ENCODE measurements around the gene SH3RF2. TPM values are rescaled to one million over a fixed set of nuclear protein-coding genes. Genes with fewer than 3 reads are reported as not detected.

Gene SH3RF2
- total and polyA plus RNA-seq, 4 donors, result 1.0 to 10.5 (median 4.9) TPM

GRCh38 chr5:145989428-145989827 is 53.0 kb downstream of the SH3RF2 start:
- Histone ChIP-seq H3K36me3 (ENCODE audit: control insufficient read depth in 4 of 4, insufficient read depth in 3 of 4, low read depth in 1 of 4, low read length in 3 of 4) (no peaks in the 10 kb centered on the region), H3K4me3 (ENCODE audit: low read depth in 1 of 3, low read length in 3 of 3) (no peak overlapping the region), H3K27ac (ENCODE audit: low read depth in 1 of 2, low read length in 2 of 2) (no peak overlapping the region), H3K9me3 (ENCODE audit: control insufficient read depth in 4 of 4, low read length in 3 of 4) (no peaks in the 10 kb centered on the region), H3K27me3 (ENCODE audit: control insufficient read depth in 4 of 4, insufficient read depth in 4 of 4, low read length in 3 of 4) (no peaks in the 10 kb centered on the region), H3K4me1 (ENCODE audit: control insufficient read depth in 4 of 4, insufficient read depth in 4 of 4, low read length in 3 of 4) (peaks cover 0 to 8% (median 0%) of the 10 kb centered on the region in 4 donors), H3K9ac (ENCODE audit: low read depth in 1 of 2, low read length in 2 of 2) (no peak overlapping the region)
- WGBS, result 97% methylated on average over 2 of the region's 2 CpGs
- no peak for DNase-seq (ENCODE audit: low spot score)
- no peak for TF ChIP-seq JUND (IDR thresholded peaks at IDR 0.05)
- TF ChIP-seq NR2F2 (IDR thresholded peaks at IDR 0.05), result no peak
- no peak for TF ChIP-seq EGR1 (IDR thresholded peaks at IDR 0.05; ENCODE audit: low read depth in 2 of 2)
- no peak for TF ChIP-seq SP1 (IDR thresholded peaks at IDR 0.05)
- TF ChIP-seq TAF1 (conservative IDR thresholded peaks at IDR 0.05), result no peak
- no peak for TF ChIP-seq FOXA2 (IDR thresholded peaks at IDR 0.05)
- TF ChIP-seq GABPA (IDR thresholded peaks at IDR 0.05 in 1 of 2, conservative IDR thresholded peaks at IDR 0.05 in 1 of 2), result no peak
- TF ChIP-seq YY1 (IDR thresholded peaks at IDR 0.05), result no peak
- TF ChIP-seq MAX (IDR thresholded peaks at IDR 0.05), result no peak
- TF ChIP-seq RAD21 (IDR thresholded peaks at IDR 0.05), result no peak
- no peak for TF ChIP-seq CTCF (IDR thresholded peaks at IDR 0.05; ENCODE audit: low read depth, low read length, missing input control)
- no peak for TF ChIP-seq ZBTB33 (IDR thresholded peaks at IDR 0.05)
- TF ChIP-seq RXRA (IDR thresholded peaks at IDR 0.05), result no peak
- TF ChIP-seq FOXA1 (IDR thresholded peaks at IDR 0.05), result no peak
- TF ChIP-seq HNF4A (conservative IDR thresholded peaks at IDR 0.05), result no peak
- no peak for TF ChIP-seq HNF4G (IDR thresholded peaks at IDR 0.05)
- no peak for TF ChIP-seq REST (IDR thresholded peaks at IDR 0.05)
- TF ChIP-seq ATF3 (IDR thresholded peaks at IDR 0.05), result no peak

Data from liver (tissue), 9 donors.